ENCODE data around the gene TSPEAR. TPM values are rescaled to one million over a fixed set of nuclear protein-coding genes. Genes with fewer than 3 reads are reported as not detected.

TSPEAR gene
- total and polyA plus RNA-seq, 2 of the 13 experiments (the other 11 are each of a cell fraction or from before 2014, with no cell fraction given): 0.07 to 0.32 TPM

- ChIA-PET POLR2A (no interaction called here), CTCF (ENCODE audit: low intra/inter-chr PET ratio, low total read pairs) (no interaction called here)
- no peak for DNase-seq (ENCODE audit: low spot score)
- H3K27ac ChIP-seq (ENCODE audit: extremely low read length, insufficient read depth, low read length): no peak overlapping the region
- ATAC-seq: no peak
- no peaks in the 10 kb centered on the region; a peak in 1 of 5 replicates for H3K27me3 ChIP-seq (ENCODE audit: control insufficient read depth in 1 of 2, insufficient read depth in 2 of 2, low read length in 2 of 2)
- H3K4me3 ChIP-seq (replicated peaks in 1 of 3; ENCODE audit: insufficient read depth in 1 of 3, low read depth in 2 of 3, low read length in 3 of 3): no peak overlapping the region
- BruUV-seq (replicated peaks): no TSS peak
- in situ Hi-C loops (cut with HindIII; ENCODE audit: extremely low pct_ligation_motif_present, low pct_unique_long_range_greater_than_20kb): no loop called here
- H3K9ac ChIP-seq (ENCODE audit: insufficient read depth, low read depth, low read length): no peak overlapping the region
- intact Hi-C loops (cut with micrococcal nuclease; ENCODE audit: unreplicated experiment): no loop called here
- H2AFZ ChIP-seq (ENCODE audit: low read length): no peak overlapping the region
- no peaks in the 10 kb centered on the region for H3K36me3 ChIP-seq (replicated peaks in 1 of 2; ENCODE audit: control insufficient read depth in 1 of 2, insufficient read depth in 2 of 2, low read length in 2 of 2)
- H4K20me1 ChIP-seq (ENCODE audit: insufficient read depth, low read length): no peaks in the 10 kb centered on the region
- H3K9me3 ChIP-seq (ENCODE audit: low read length): no peaks in the 10 kb centered on the region
- no peaks in the 10 kb centered on the region for H3K79me2 ChIP-seq (ENCODE audit: insufficient read depth, low read length)
- 23% methylated on average over 1 of the region's 1 CpG for WGBS (ENCODE audit: low lambda C conversion rate)
- no peak overlapping the region for H3K4me2 ChIP-seq (ENCODE audit: low read depth, low read length)
- peaks cover 21% of the 10 kb centered on the region for H3K4me1 ChIP-seq (ENCODE audit: insufficient read depth, low read length)
- TF ChIP-seq FOXO4 (CRISPR knock-in tag; conservative IDR thresholded peaks at IDR 0.05): 0 out of 2 replicates have a peak, but pooled peaks have one; percentile 45
- TF ChIP-seq CREB1 (IDR thresholded peaks at IDR 0.05): peak; percentile 68; the same call in 1 of the 2 replicates
- TF ChIP-seq CREB1 (CRISPR knock-in tag; IDR thresholded peaks at IDR 0.05): no peak
- TF ChIP-seq ZNF569 (CRISPR knock-in tag; IDR thresholded peaks at IDR 0.05; ENCODE audit: borderline replicate concordance): no peak
- no peak for FAIRE-seq
These were observed 187.6 kb downstream of the TSPEAR start for GRCh38 chr21:44523567-44524413.

GRCh38 chr21:44522753-44523204 lies 188.6 kb downstream of the TSPEAR start:
- CTCF ChIA-PET (ENCODE audit: low intra/inter-chr PET ratio, low total read pairs): no interaction called here
- no peak for FAIRE-seq
- peaks cover 27% of the 10 kb centered on the region for H3K4me1 ChIP-seq (ENCODE audit: insufficient read depth, low read length)
- in situ Hi-C loops (cut with HindIII; ENCODE audit: extremely low pct_ligation_motif_present, low pct_unique_long_range_greater_than_20kb) (no loop called here), intact Hi-C loops (cut with micrococcal nuclease; ENCODE audit: unreplicated experiment) (no loop called here)
- no peaks in the 10 kb centered on the region for H4K20me1 ChIP-seq (ENCODE audit: insufficient read depth, low read length)
- H3K4me3 ChIP-seq (replicated peaks in 1 of 3; ENCODE audit: insufficient read depth in 1 of 3, low read depth in 2 of 3, low read length in 3 of 3): no peak overlapping the region
- no peak for DNase-seq (ENCODE audit: low spot score)
- no peak overlapping the region for H3K9ac ChIP-seq (ENCODE audit: insufficient read depth, low read depth, low read length)
- POLR2A ChIA-PET: no interaction called here
- no TSS peak for BruUV-seq (replicated peaks)
- no peaks in the 10 kb centered on the region for H3K36me3 ChIP-seq (replicated peaks in 1 of 2; ENCODE audit: control insufficient read depth in 1 of 2, insufficient read depth in 2 of 2, low read length in 2 of 2)
- H3K4me2 ChIP-seq (ENCODE audit: low read depth, low read length): no peak overlapping the region
- no peaks in the 10 kb centered on the region; a peak in 1 of 5 replicates for H3K27me3 ChIP-seq (ENCODE audit: control insufficient read depth in 1 of 2, insufficient read depth in 2 of 2, low read length in 2 of 2)
- H3K79me2 ChIP-seq (ENCODE audit: insufficient read depth, low read length): no peaks in the 10 kb centered on the region
- H3K27ac ChIP-seq (ENCODE audit: extremely low read length, insufficient read depth, low read length): no peak overlapping the region
- H3K9me3 ChIP-seq (ENCODE audit: low read length): no peaks in the 10 kb centered on the region
- H2AFZ ChIP-seq (ENCODE audit: low read length): no peak overlapping the region
- no peak for ATAC-seq
- WGBS (ENCODE audit: low lambda C conversion rate): no CpG with 5 or more reads among the region's 1 CpG
- TF ChIP-seq DZIP1 (CRISPR knock-in tag; IDR thresholded peaks at IDR 0.05) (no peak), ZNF570 (CRISPR knock-in tag; IDR thresholded peaks at IDR 0.05; ENCODE audit: borderline replicate concordance) (no peak), ONECUT2 (CRISPR knock-in tag; IDR thresholded peaks at IDR 0.05) (no peak), POLR2AphosphoS2 (IDR thresholded peaks at IDR 0.05; ENCODE audit: low read depth, low read length) (no peak), ZFP41 (CRISPR knock-in tag; IDR thresholded peaks at IDR 0.05; ENCODE audit: borderline replicate concordance) (no peak), MTERF4 (CRISPR knock-in tag; IDR thresholded peaks at IDR 0.05) (no peak), AGO1 (IDR thresholded peaks at IDR 0.05; ENCODE audit: low read depth, low read length, poor library complexity, severe bottlenecking) (peak; percentile 20), SAFB2 (CRISPR knock-in tag; IDR thresholded peaks at IDR 0.05; ENCODE audit: borderline replicate concordance, low read depth) (no peak)
